ENCODE results near the gene DEFB118.

DEFB118 gene

DNA sequence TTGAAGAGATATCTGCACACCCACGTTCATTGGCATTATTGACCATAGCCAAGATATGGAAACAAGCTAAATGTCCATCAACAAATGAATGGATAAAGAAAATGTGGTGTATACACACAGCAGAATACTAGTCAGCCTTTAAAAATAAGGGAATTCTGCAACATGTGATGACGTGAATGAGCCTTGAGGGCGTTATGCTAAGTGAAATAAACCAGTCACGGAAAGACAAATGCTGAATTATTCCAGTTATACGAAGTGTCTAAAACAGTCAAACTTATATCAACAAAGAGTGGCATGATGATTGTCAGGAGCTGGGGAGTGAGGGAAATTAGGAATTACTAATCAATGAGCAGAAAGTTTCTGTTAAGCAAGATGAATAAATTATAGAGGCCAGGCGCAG, 46.0 kb downstream of the DEFB118 start:
- DNase-seq (ENCODE audit: extremely low spot score) = no peak
- POLR2A ChIA-PET = no interaction called here
- TF ChIP-seq L3MBTL2 (conservative IDR thresholded peaks at IDR 0.05) = no peak
- TF ChIP-seq FOXM1 (IDR thresholded peaks at IDR 0.05; ENCODE audit: borderline replicate concordance) = no peak
- TF ChIP-seq, protein P1, sequence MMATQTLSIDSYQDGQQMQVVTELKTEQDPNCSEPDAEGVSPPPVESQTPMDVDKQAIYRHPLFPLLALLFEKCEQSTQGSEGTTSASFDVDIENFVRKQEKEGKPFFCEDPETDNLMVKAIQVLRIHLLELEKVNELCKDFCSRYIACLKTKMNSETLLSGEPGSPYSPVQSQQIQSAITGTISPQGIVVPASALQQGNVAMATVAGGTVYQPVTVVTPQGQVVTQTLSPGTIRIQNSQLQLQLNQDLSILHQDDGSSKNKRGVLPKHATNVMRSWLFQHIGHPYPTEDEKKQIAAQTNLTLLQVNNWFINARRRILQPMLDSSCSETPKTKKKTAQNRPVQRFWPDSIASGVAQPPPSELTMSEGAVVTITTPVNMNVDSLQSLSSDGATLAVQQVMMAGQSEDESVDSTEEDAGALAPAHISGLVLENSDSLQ (IDR thresholded peaks at IDR 0.05) = no peak
- TF ChIP-seq SP1 (IDR thresholded peaks at IDR 0.05) = no peak
- no peak for TF ChIP-seq BHLHE40 (IDR thresholded peaks at IDR 0.05; ENCODE audit: borderline replicate concordance)
- no peak for TF ChIP-seq LEF1 (IDR thresholded peaks at IDR 0.05; ENCODE audit: borderline replicate concordance)
- no peak for TF ChIP-seq ELF4 (IDR thresholded peaks at IDR 0.05)
- no peak for TF ChIP-seq ARNT (IDR thresholded peaks at IDR 0.05)
- TF ChIP-seq SUZ12 (IDR thresholded peaks at IDR 0.05) = no peak
- TF ChIP-seq ZNF384 (IDR thresholded peaks at IDR 0.05) = no peak
- no peak for TF ChIP-seq HDGF (IDR thresholded peaks at IDR 0.05; ENCODE audit: borderline replicate concordance)
- TF ChIP-seq FOXA1 (IDR thresholded peaks at IDR 0.05) = no peak
- CTCF ChIA-PET = interaction anchor here (2.6 kb wide), 1 partner anchor 88 kb away, joined by 14 read pairs; no protein-coding TSS in a partner anchor

DNA sequence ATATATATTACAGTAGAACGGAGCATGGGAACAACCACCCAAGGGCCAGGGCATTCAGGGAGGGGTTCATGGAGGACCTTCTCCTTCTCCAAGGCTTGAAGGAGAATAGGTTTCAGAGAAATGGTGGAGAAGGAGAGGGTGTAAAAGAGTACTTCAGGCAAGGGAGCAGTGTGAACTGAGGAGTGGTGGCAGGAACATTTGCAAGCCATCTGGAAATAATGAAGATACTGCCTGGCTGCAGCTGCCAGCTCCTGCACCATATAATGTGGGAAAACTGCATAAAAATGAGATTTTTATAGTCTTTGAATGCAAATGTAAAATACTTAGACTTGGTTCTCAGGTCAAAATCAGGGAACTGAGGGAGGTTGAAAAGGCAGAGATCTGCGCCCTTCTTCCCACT, 47.3 kb downstream of the DEFB118 start:
- DNase-seq (ENCODE audit: extremely low spot score) = no peak
- POLR2A ChIA-PET = no interaction called here
- TF ChIP-seq SUZ12 (IDR thresholded peaks at IDR 0.05) (no peak), BHLHE40 (IDR thresholded peaks at IDR 0.05; ENCODE audit: borderline replicate concordance) (no peak), HDGF (IDR thresholded peaks at IDR 0.05; ENCODE audit: borderline replicate concordance) (no peak), ARNT (IDR thresholded peaks at IDR 0.05) (no peak), TARDBP (IDR thresholded peaks at IDR 0.05) (no peak), L3MBTL2 (conservative IDR thresholded peaks at IDR 0.05) (no peak), FOXM1 (IDR thresholded peaks at IDR 0.05; ENCODE audit: borderline replicate concordance) (no peak), NFRKB (IDR thresholded peaks at IDR 0.05) (no peak), SP1 (IDR thresholded peaks at IDR 0.05) (no peak), CTBP1 (IDR thresholded peaks at IDR 0.05; ENCODE audit: borderline replicate concordance) (no peak), FOXA1 (IDR thresholded peaks at IDR 0.05) (no peak)
- TF ChIP-seq, protein P1 (IDR thresholded peaks at IDR 0.05) = no peak
- CTCF ChIA-PET = no interaction called here

DNA sequence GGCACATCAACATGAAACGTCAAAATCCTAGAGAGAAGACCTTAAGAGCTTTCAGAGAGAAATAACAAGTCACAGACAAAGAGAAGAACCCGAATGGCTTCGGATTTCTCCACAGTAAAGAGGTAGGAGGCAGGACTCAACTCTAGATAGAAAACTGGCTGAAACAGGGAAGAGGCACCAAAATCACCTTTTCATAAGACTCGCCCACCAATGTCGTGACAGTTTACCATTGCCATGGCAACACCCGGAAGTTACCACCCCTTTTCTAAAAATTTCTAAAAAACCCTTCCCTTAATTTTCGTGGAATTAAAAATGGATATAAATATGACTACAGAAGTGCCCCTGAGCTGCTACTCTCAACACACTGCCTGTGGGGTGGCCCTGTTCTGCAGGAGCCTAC, 49.9 kb downstream of the DEFB118 start:
- TF ChIP-seq SUZ12 (IDR thresholded peaks at IDR 0.05) (no peak), BHLHE40 (IDR thresholded peaks at IDR 0.05; ENCODE audit: borderline replicate concordance) (no peak), CTBP1 (IDR thresholded peaks at IDR 0.05; ENCODE audit: borderline replicate concordance) (no peak), FOXM1 (IDR thresholded peaks at IDR 0.05; ENCODE audit: borderline replicate concordance) (no peak), LEF1 (IDR thresholded peaks at IDR 0.05; ENCODE audit: borderline replicate concordance) (no peak), ELF4 (IDR thresholded peaks at IDR 0.05) (no peak), NFRKB (IDR thresholded peaks at IDR 0.05) (no peak), ZNF384 (IDR thresholded peaks at IDR 0.05) (no peak), HDGF (IDR thresholded peaks at IDR 0.05; ENCODE audit: borderline replicate concordance) (no peak), TARDBP (IDR thresholded peaks at IDR 0.05) (no peak), FOXA1 (IDR thresholded peaks at IDR 0.05) (no peak), ARNT (IDR thresholded peaks at IDR 0.05) (no peak), SP1 (IDR thresholded peaks at IDR 0.05) (no peak), FOXK2 (IDR thresholded peaks at IDR 0.05) (no peak), L3MBTL2 (conservative IDR thresholded peaks at IDR 0.05) (no peak)
- TF ChIP-seq, protein P1 (IDR thresholded peaks at IDR 0.05) = no peak
- ChIA-PET CTCF (no interaction called here), POLR2A (no interaction called here)
- no peak for DNase-seq (ENCODE audit: extremely low spot score)
